T-helper 17 cell (primary cell): Measurements from ENCODE around the gene NSD2. TPM values are rescaled to one million over a fixed set of nuclear protein-coding genes. Genes with fewer than 3 reads are reported as not detected.

Experiments
- ATAC-seq: fragments of 150-1000 bp; cut with Tn5 transposase; 2 replicates; pipeline ENCODE4 v1.10.0; 2021; ENCODE audit warnings: mild to moderate bottlenecking, moderate library complexity
- DNase-seq, 3 donors: peaks; one replicate each; pipeline versions ENCODE4 v3.0.0 to v3.0.0-alpha.2; 2020 to 2021
- H3K9me3 ChIP-seq: one replicate; pipeline ENCODE4 v1.7.0; 2013; ENCODE audit warnings: low read length, mild to moderate bottlenecking; ENCODE audit not compliant: control insufficient read depth, poor library complexity, severe bottlenecking
- H3K27ac Mint-ChIP-seq: one replicate; pipeline ENCODE4 v1.8.0; 2022; ENCODE audit warnings: mild to moderate bottlenecking, moderate library complexity, mixed read lengths
- H3K27me3 Mint-ChIP-seq: one replicate; pipeline ENCODE4 v1.8.0; 2022; ENCODE audit warnings: mixed read lengths
- H3K36me3 Mint-ChIP-seq: one replicate; pipeline ENCODE4 v1.8.0; 2022; ENCODE audit warnings: low read depth, mixed read lengths
- H3K4me1 Mint-ChIP-seq: one replicate; pipeline ENCODE4 v1.8.0; 2022; ENCODE audit warnings: mild to moderate bottlenecking, mixed read lengths
- H3K4me3 Mint-ChIP-seq: one replicate; pipeline ENCODE4 v1.8.0; 2022; ENCODE audit warnings: mild to moderate bottlenecking, moderate library complexity, mixed read lengths
- total RNA-seq, 4 donors: library from RNA in 2 of 4; stranded (reverse) in 2 of 4; gene quantifications; one replicate each; pipeline ENCODE4 v1.2.3 and lab custom pipeline; 2022 to 2026

Gene NSD2
- total RNA-seq, 2 donors from 2014 or later: 55.0 to 62.2 TPM

- H3K9me3 ChIP-seq: no peaks in the 10 kb centered on the region
- Mint-ChIP-seq H3K27me3 (no peaks in the 10 kb centered on the region), H3K36me3 (no peaks in the 10 kb centered on the region), H3K27ac (peak overlapping the region; percentile 53), H3K4me3 (peak overlapping the region; percentile 57), H3K4me1 (peaks cover 9% of the 10 kb centered on the region)
- DNase-seq: no peak
- ATAC-seq: no peak
Measured at GRCh38 chr4:1862961-1863296, 8.3 kb upstream of the NSD2 start.

GRCh38 chr4:1863297-1864033, 7.7 kb upstream of the NSD2 start:
- Mint-ChIP-seq H3K36me3 (no peaks in the 10 kb centered on the region), H3K27ac (peak overlapping the region; percentile 53), H3K4me3 (peak overlapping the region; percentile 21), H3K27me3 (no peaks in the 10 kb centered on the region), H3K4me1 (peaks cover 9% of the 10 kb centered on the region)
- no peak for DNase-seq
- no peaks in the 10 kb centered on the region for H3K9me3 ChIP-seq
- ATAC-seq: no peak

GRCh38 chr4:1864076-1865008, 6.9 kb upstream of the NSD2 start:
- H3K9me3 ChIP-seq: no peaks in the 10 kb centered on the region
- Mint-ChIP-seq H3K36me3 (no peaks in the 10 kb centered on the region), H3K27me3 (no peaks in the 10 kb centered on the region), H3K27ac (no peak overlapping the region), H3K4me1 (peaks cover 9% of the 10 kb centered on the region), H3K4me3 (no peak overlapping the region)
- no peak for DNase-seq
- no peak for ATAC-seq

GRCh38 chr4:1866189-1866661, 5.0 kb upstream of the NSD2 start:
- no peaks in the 10 kb centered on the region for H3K27me3 Mint-ChIP-seq
- DNase-seq: no peak
- H3K4me3 Mint-ChIP-seq: no peak overlapping the region
- peaks cover 15% of the 10 kb centered on the region for H3K4me1 Mint-ChIP-seq
- no peaks in the 10 kb centered on the region for H3K36me3 Mint-ChIP-seq
- H3K27ac Mint-ChIP-seq: no peak overlapping the region
- no peaks in the 10 kb centered on the region for H3K9me3 ChIP-seq
- ATAC-seq: no peak

- no peak overlapping the region for H3K27ac Mint-ChIP-seq
- no peak overlapping the region for H3K4me3 Mint-ChIP-seq
- H3K27me3 Mint-ChIP-seq: no peaks in the 10 kb centered on the region
- DNase-seq: no peak
- no peaks in the 10 kb centered on the region for H3K36me3 Mint-ChIP-seq
- H3K9me3 ChIP-seq: no peaks in the 10 kb centered on the region
- no peak for ATAC-seq
- peaks cover 15% of the 10 kb centered on the region for H3K4me1 Mint-ChIP-seq
Measured at GRCh38 chr4:1868293-1868692, 2.9 kb upstream of the NSD2 start.

GRCh38 chr4:1868912-1869311, 2.3 kb upstream of the NSD2 start:
- no peaks in the 10 kb centered on the region for H3K9me3 ChIP-seq
- Mint-ChIP-seq H3K36me3 (no peaks in the 10 kb centered on the region), H3K4me3 (no peak overlapping the region), H3K27me3 (no peaks in the 10 kb centered on the region), H3K27ac (no peak overlapping the region), H3K4me1 (peaks cover 17% of the 10 kb centered on the region)
- no peak for ATAC-seq
- no peak for DNase-seq

- H3K27me3 Mint-ChIP-seq: no peaks in the 10 kb centered on the region
- peaks cover 25% of the 10 kb centered on the region for H3K4me1 Mint-ChIP-seq
- H3K9me3 ChIP-seq: no peaks in the 10 kb centered on the region
- peak overlapping the region; percentile 88 for H3K4me3 Mint-ChIP-seq
- peak; percentile 0 for ATAC-seq
- peak overlapping the region; percentile 95 for H3K27ac Mint-ChIP-seq
- no peak for DNase-seq
- H3K36me3 Mint-ChIP-seq: no peaks in the 10 kb centered on the region
Measured at GRCh38 chr4:1869530-1870327, 1.5 kb upstream of the NSD2 start.

- Mint-ChIP-seq H3K4me3 (peak overlapping the region; percentile 88), H3K4me1 (peaks cover 26% of the 10 kb centered on the region), H3K27ac (peak overlapping the region; percentile 95), H3K36me3 (no peaks in the 10 kb centered on the region), H3K27me3 (no peaks in the 10 kb centered on the region)
- ATAC-seq (peak; percentile 77), DNase-seq (peak; percentile 78 to 89 (median 87))
- H3K9me3 ChIP-seq: no peaks in the 10 kb centered on the region
Measured at GRCh38 chr4:1870328-1870577, 940 bp upstream of the NSD2 start.

GRCh38 chr4:1871471-1872021, 353 bp downstream of the NSD2 start:
- Mint-ChIP-seq H3K27ac (no peak overlapping the region), H3K4me3 (no peak overlapping the region), H3K4me1 (peaks cover 26% of the 10 kb centered on the region), H3K36me3 (no peaks in the 10 kb centered on the region), H3K27me3 (no peaks in the 10 kb centered on the region)
- DNase-seq (no peak), ATAC-seq (no peak)
- H3K9me3 ChIP-seq: no peaks in the 10 kb centered on the region

GRCh38 chr4:1872870-1873269, 1.7 kb downstream of the NSD2 start:
- no peak for DNase-seq
- H3K4me1 Mint-ChIP-seq: peaks cover 34% of the 10 kb centered on the region
- peak overlapping the region; percentile 82 for H3K4me3 Mint-ChIP-seq
- no peak for ATAC-seq
- no peaks in the 10 kb centered on the region for H3K9me3 ChIP-seq
- no peaks in the 10 kb centered on the region for H3K36me3 Mint-ChIP-seq
- no peaks in the 10 kb centered on the region for H3K27me3 Mint-ChIP-seq
- H3K27ac Mint-ChIP-seq: peak overlapping the region; percentile 93

- peaks cover 34% of the 10 kb centered on the region for H3K4me1 Mint-ChIP-seq
- H3K9me3 ChIP-seq: no peaks in the 10 kb centered on the region
- ATAC-seq (no peak), DNase-seq (no peak)
- H3K36me3 Mint-ChIP-seq: no peaks in the 10 kb centered on the region
- peak overlapping the region; percentile 93 for H3K27ac Mint-ChIP-seq
- H3K27me3 Mint-ChIP-seq: no peaks in the 10 kb centered on the region
- H3K4me3 Mint-ChIP-seq: peak overlapping the region; percentile 82
Measured at GRCh38 chr4:1873291-1873690, 2.1 kb downstream of the NSD2 start.

- Mint-ChIP-seq H3K27me3 (no peaks in the 10 kb centered on the region), H3K27ac (peak overlapping the region; percentile 71)
Measured at GRCh38 chr4:1873776-1874175, 2.6 kb downstream of the NSD2 start.

GRCh38 chr4:1874201-1874600, 3.0 kb downstream of the NSD2 start:
- H3K9me3 ChIP-seq: no peaks in the 10 kb centered on the region
- H3K4me3 Mint-ChIP-seq: peak overlapping the region; percentile 28
- DNase-seq: no peak
- H3K27ac Mint-ChIP-seq: peak overlapping the region; percentile 71
- ATAC-seq: no peak
- no peaks in the 10 kb centered on the region for H3K27me3 Mint-ChIP-seq
- H3K4me1 Mint-ChIP-seq: peaks cover 40% of the 10 kb centered on the region
- H3K36me3 Mint-ChIP-seq: no peaks in the 10 kb centered on the region

More at GRCh38 chr4:1873776-1874175, 2.6 kb downstream of the NSD2 start:
- DNase-seq (no peak), ATAC-seq (no peak)
- Mint-ChIP-seq H3K4me1 (peaks cover 39% of the 10 kb centered on the region), H3K36me3 (no peaks in the 10 kb centered on the region), H3K4me3 (no peak overlapping the region)
- no peaks in the 10 kb centered on the region for H3K9me3 ChIP-seq
